Peyer's patch (tissue), 4 donors: Measurements from ENCODE around the gene HSPA8.

Experiments used
- CTCF ChIP-seq, 6 experiments: fragments of 450-650 bp in 4 of 6; fragments of 200-600 bp in 2 of 6; sonication (generic) in 1 of 6; IDR thresholded peaks; one replicate each; pipeline ENCODE4 v1.5.1; 2017 to 2019; ENCODE audit warnings: antibody characterized with exemption in 6 of 6, mild to moderate bottlenecking in 3 of 6, moderate library complexity in 1 of 6
- POLR2A ChIP-seq, 2 donors: fragments of 450-650 bp; IDR thresholded peaks; one replicate each; pipeline ENCODE4 v1.5.1; 2017; ENCODE audit warnings: antibody characterized with exemption in 2 of 2, mild to moderate bottlenecking in 2 of 2, moderate library complexity in 2 of 2

- TF ChIP-seq CTCF (IDR thresholded peaks at IDR 0.05) (peak in 4 of 6 experiments; percentile 27 to 37 (median 32)), POLR2A (IDR thresholded peaks at IDR 0.05) (no peak)
Observed at GRCh38 chr11:123020968-123021367, 41.0 kb downstream of the HSPA8 start.
